Aorta (tissue), 5 donors: Measurements from ENCODE around the gene RPL22. TPM values are rescaled to one million over a fixed set of nuclear protein-coding genes. Genes with fewer than 3 reads are reported as not detected.

Source experiments
- ATAC-seq: fragments of 200-7000 bp; cut with Tn5 transposase; one replicate; pipeline ENCODE4 v1.9.1; 2022; ENCODE audit warnings: moderate library complexity; ENCODE audit not compliant: low FRiP score
- DNase-seq, 2 donors: peaks; one replicate each; pipeline ENCODE4 v3.0.0-alpha.2; 2020
- H3K27ac ChIP-seq, 2 donors: one replicate each; pipeline ENCODE4 v1.5.1; 2013; ENCODE audit warnings: low read length in 2 of 2, mild to moderate bottlenecking in 2 of 2, moderate library complexity in 2 of 2, control low read depth in 1 of 2, inconsistent platforms in 1 of 2, low read depth in 1 of 2
- H3K27me3 ChIP-seq, 2 donors: one replicate each; pipeline ENCODE4 v1.6.1; 2013; ENCODE audit warnings: control low read depth in 1 of 2, low read length in 1 of 2, mild to moderate bottlenecking in 1 of 2, moderate library complexity in 1 of 2; ENCODE audit not compliant: insufficient read depth in 2 of 2, control insufficient read depth in 1 of 2
- H3K36me3 ChIP-seq, 2 donors: one replicate each; pipeline ENCODE4 v1.6.1; 2013; ENCODE audit warnings: control low read depth in 1 of 2, low read length in 1 of 2, mild to moderate bottlenecking in 1 of 2; ENCODE audit not compliant: insufficient read depth in 2 of 2, control insufficient read depth in 1 of 2
- H3K4me1 ChIP-seq, 2 donors: one replicate each; pipeline ENCODE4 v1.6.1; 2013; ENCODE audit warnings: low read length in 2 of 2, control low read depth in 1 of 2, mild to moderate bottlenecking in 1 of 2, moderate library complexity in 1 of 2; ENCODE audit not compliant: insufficient read depth in 2 of 2, control insufficient read depth in 1 of 2
- H3K4me3 ChIP-seq, 2 donors: one replicate each; pipeline ENCODE4 v1.5.1; 2013; ENCODE audit warnings: low read length in 2 of 2, control low read depth in 1 of 2, mild to moderate bottlenecking in 1 of 2
- H3K9me3 ChIP-seq: one replicate; pipeline ENCODE4 v1.6.1; 2013; ENCODE audit warnings: mild to moderate bottlenecking, low read length; ENCODE audit not compliant: control insufficient read depth
- WGBS, 2 donors: extraction: QIAGEN DNeasy Blood & Tissue Kit; methylation state at CpG; one replicate each; pipeline ENCODE4 v1.1.7; 2013; 5-methylcytosine and 5-hydroxymethylcytosine counted together
- intact Hi-C, 2 donors: fragments of 100-400 bp; cut with DNase I; formaldehyde crosslinking; loops; one replicate each; pipeline versions ENCODE4 v1.14.2 to v1.15.0; 2022
- polyA plus RNA-seq, 2 donors: library from polyadenylated mRNA; stranded (reverse); fragments of 200-250 nt; gene quantifications; one replicate each; pipeline ENCODE4 v1.2.3, GENCODE V29; 2013
- total RNA-seq, 2 donors: library from RNA; stranded (reverse); fragmentation: NEBNext Ultra II Directional; extraction: Animal tissue kit (Norgen Biotek cat#: 25700); gene quantifications; one replicate each; pipeline ENCODE4 v1.2.1, GENCODE V29; 2021
- donor health status: healthy with polysubstance abuse.
- donor health status: Bipolar disorder and iron deficiency.
- donor health status: DM: no; HTN: no; CAD: no.
- donor health status: DM: no; HTN: no; CAD: no.
- donor health status: DM: yes; HTN: yes; CAD: no.

RPL22 gene
- total and polyA plus RNA-seq, 4 donors, result 309 to 547 (median 352) TPM

GRCh38 chr1:6237093-6237492 is 37.7 kb upstream of the RPL22 start:
- ATAC-seq (no peak), DNase-seq (no peak)
- no peak overlapping the region for H3K4me3 ChIP-seq
- 96 to 97% methylated on average over 4 of the region's 4 CpGs for WGBS, 2 donors
- no peaks in the 10 kb centered on the region for H3K36me3 ChIP-seq
- no peaks in the 10 kb centered on the region for H3K4me1 ChIP-seq
- intact Hi-C loops, result no loop called here
- no peaks in the 10 kb centered on the region for H3K9me3 ChIP-seq
- no peaks in the 10 kb centered on the region for H3K27me3 ChIP-seq
- no peak overlapping the region for H3K27ac ChIP-seq

DNA sequence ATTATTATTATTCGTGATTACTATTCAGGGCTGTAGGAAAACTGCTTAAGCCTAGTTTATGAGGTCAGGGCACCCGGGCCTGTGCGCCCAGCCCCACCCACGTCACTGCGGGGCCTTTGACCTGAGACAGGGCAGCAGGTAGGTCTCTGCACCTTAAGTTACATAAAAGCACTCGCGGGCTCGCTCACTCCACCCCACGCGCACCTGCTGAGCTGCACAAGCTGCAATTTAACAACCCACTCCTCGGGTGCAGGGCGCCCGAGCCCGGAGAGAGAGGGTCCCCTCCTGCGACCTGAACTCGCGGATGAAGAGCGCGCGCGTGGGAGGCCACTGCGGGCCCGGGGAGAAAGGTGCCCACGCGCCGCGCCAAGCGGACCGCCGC is 35.9 kb upstream of the RPL22 start:
- Histone ChIP-seq H3K27ac (no peak overlapping the region), H3K9me3 (no peaks in the 10 kb centered on the region), H3K4me3 (peak overlapping the region; percentile 91 to 98), H3K4me1 (no peaks in the 10 kb centered on the region), H3K27me3 (no peaks in the 10 kb centered on the region), H3K36me3 (peaks cover 2 to 5% of the 10 kb centered on the region in 2 donors)
- ATAC-seq, result no peak
- intact Hi-C loops, result loop anchor here in 1 of 2 donors (2.0 kb wide), 1 partner anchor 28 kb away; the partner anchor contains the start of gene RNF207
- no peak for DNase-seq
- 0% methylated on average over 30 of the region's 30 CpGs for WGBS, 2 donors

DNA sequence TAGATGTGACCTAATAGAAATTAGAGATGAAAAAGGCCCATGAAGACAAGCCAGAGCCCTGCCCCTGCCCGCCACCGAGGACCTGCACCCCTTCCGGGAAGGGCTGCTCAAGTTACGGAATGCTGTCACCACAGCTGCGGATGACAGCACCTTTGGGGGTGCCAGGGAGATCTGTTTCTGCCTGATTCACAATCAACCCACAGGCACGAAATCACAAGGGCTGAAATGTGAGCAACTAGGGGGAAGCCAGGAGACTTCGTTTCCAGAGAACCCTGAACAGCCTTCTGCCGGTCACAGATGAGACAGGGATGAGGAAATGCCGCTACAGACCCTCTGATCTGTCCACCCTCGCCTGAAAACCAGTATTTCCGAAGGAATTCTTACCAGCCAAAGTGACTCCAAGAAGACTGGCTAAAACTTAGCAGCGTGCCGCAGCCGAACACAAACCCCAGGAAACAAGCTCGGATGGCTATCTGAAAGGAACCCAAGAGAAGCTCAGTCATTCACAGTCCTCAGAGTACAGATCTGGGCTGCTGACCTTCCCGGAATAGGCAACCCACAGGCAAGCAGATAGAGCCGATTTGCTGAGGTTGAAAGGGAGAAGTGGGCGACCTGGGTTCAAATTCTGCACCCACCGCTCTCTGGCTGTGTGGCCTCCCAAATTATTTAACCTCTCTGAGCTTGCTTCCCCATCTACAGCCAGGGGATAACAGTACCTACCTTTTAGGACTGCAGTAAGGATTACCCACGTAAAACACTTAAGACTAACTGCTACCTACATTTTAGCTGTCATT is 35.3 kb upstream of the RPL22 start:
- H3K9me3 ChIP-seq, result no peaks in the 10 kb centered on the region
- ATAC-seq (no peak), DNase-seq (no peak)
- H3K27me3 ChIP-seq, result no peaks in the 10 kb centered on the region
- H3K4me3 ChIP-seq, result peak overlapping the region; percentile 91 to 98
- no peak overlapping the region for H3K27ac ChIP-seq
- peaks cover 2 to 5% of the 10 kb centered on the region in 2 donors for H3K36me3 ChIP-seq
- no peaks in the 10 kb centered on the region for H3K4me1 ChIP-seq
- intact Hi-C loops, result loop anchor here in 1 of 2 donors (2.0 kb wide), 1 partner anchor 28 kb away; the partner anchor contains the start of gene RNF207
- WGBS, 2 donors, result 53 to 59% methylated on average over 20 of the region's 20 CpGs

- intact Hi-C loops, result no loop called here
- no peaks in the 10 kb centered on the region for H3K4me1 ChIP-seq
- ATAC-seq (no peak), DNase-seq (no peak)
- WGBS, 2 donors, result 40 to 56% methylated on average over 1 of the region's 1 CpG
- no peaks in the 10 kb centered on the region for H3K27me3 ChIP-seq
- H3K27ac ChIP-seq, result no peak overlapping the region
- H3K4me3 ChIP-seq, result no peak overlapping the region
- no peaks in the 10 kb centered on the region for H3K9me3 ChIP-seq
- H3K36me3 ChIP-seq, result peaks cover 2 to 5% of the 10 kb centered on the region in 2 donors
Measured at GRCh38 chr1:6233376-6233775, 34.0 kb upstream of the RPL22 start.

DNA sequence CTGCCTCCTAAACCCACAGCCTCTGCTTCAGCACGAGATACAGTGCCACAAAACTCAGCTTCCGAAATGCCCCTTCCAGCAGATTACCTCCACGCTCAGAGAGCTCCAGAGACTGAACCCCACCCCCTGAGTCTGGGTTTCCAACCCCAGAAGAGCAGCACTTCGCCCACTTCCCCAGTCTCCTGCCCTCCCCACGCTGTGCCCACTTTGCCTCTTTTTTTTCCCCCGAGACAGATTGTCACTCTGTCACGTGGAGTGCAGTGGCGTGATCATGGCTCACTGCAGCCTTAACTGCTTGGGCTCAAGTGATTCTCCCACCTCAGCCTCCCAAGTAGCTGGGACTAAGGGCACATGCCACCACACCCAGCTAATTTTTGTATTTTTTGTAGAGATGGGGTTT is 26.3 kb upstream of the RPL22 start:
- Histone ChIP-seq H3K27ac (no peak overlapping the region), H3K4me1 (no peaks in the 10 kb centered on the region), H3K4me3 (no peak overlapping the region), H3K9me3 (no peaks in the 10 kb centered on the region), H3K36me3 (peaks cover 0 to 8% of the 10 kb centered on the region in 2 donors), H3K27me3 (no peaks in the 10 kb centered on the region)
- intact Hi-C loops, result no loop called here
- WGBS, 2 donors, result 88 to 92% methylated on average over 8 of the region's 8 CpGs
- no peak for ATAC-seq
- DNase-seq, result no peak

DNA sequence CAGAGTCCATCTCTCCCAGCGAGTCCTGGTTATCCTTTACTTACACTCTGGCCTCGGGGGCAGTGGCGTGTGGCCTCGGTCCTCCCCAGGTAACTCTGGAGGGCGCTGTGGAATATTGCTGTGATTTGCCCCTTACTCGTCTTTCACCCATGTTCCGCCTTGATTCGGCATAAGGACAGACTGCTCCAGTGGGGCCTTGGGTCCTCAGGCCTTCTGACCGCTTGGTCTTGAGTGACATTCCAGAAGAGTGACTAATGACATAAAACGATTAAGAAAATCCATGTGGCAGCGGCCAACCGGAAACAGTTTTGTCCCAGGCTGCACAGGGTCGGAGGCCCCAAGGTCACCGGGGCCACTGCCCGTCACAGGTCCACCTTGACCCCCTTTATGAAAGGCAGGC is 25.3 kb upstream of the RPL22 start:
- Histone ChIP-seq H3K9me3 (no peaks in the 10 kb centered on the region), H3K27ac (no peak overlapping the region), H3K4me1 (no peaks in the 10 kb centered on the region), H3K36me3 (peaks cover 0 to 8% of the 10 kb centered on the region in 2 donors), H3K27me3 (no peaks in the 10 kb centered on the region), H3K4me3 (no peak overlapping the region)
- no peak for ATAC-seq
- 78% methylated on average over 15 of the region's 15 CpGs for WGBS, 2 donors
- DNase-seq, result no peak
- intact Hi-C loops, result no loop called here

GRCh38 chr1:6223617-6224016 is 24.2 kb upstream of the RPL22 start:
- WGBS, 2 donors, result 95 to 96% methylated on average over 13 of the region's 13 CpGs
- Histone ChIP-seq H3K4me3 (no peak overlapping the region), H3K9me3 (no peaks in the 10 kb centered on the region), H3K36me3 (peaks cover 0 to 8% of the 10 kb centered on the region in 2 donors), H3K4me1 (no peaks in the 10 kb centered on the region), H3K27me3 (no peaks in the 10 kb centered on the region), H3K27ac (no peak overlapping the region)
- DNase-seq (no peak), ATAC-seq (no peak)
- intact Hi-C loops, result no loop called here

DNA sequence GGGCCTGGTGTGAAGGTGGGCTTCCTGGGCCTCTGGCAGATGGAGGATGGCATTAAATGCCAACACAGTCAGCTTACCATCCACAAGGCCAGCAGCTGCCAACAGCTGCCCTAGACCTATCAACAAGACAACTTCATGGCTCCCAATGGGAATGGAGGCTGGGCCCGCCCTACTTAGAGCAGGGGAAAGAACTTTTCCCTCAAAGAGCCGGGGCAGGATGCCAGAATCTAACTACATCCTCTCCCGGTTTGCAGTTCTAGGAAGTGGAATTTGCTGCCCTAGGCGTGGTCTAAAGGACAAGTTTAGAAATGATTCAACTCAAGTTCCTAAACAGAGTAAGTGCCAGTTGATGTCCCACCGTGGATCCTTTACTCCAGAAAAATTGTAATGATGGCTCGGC is 23.2 kb upstream of the RPL22 start:
- H3K27me3 ChIP-seq, result no peaks in the 10 kb centered on the region
- ATAC-seq, result peak; percentile 43
- WGBS, 2 donors, result 51 to 64% methylated on average over 6 of the region's 6 CpGs
- H3K27ac ChIP-seq, result no peak overlapping the region
- H3K4me3 ChIP-seq, result no peak overlapping the region
- intact Hi-C loops, result no loop called here
- no peaks in the 10 kb centered on the region for H3K4me1 ChIP-seq
- no peaks in the 10 kb centered on the region for H3K9me3 ChIP-seq
- no peak for DNase-seq
- peaks cover 0 to 8% of the 10 kb centered on the region in 2 donors for H3K36me3 ChIP-seq

- no peaks in the 10 kb centered on the region for H3K9me3 ChIP-seq
- no peak for ATAC-seq
- DNase-seq, result no peak
- no peaks in the 10 kb centered on the region for H3K27me3 ChIP-seq
- 92 to 96% methylated on average over 12 of the region's 12 CpGs for WGBS, 2 donors
- intact Hi-C loops, result no loop called here
- H3K36me3 ChIP-seq, result peaks cover 0 to 8% of the 10 kb centered on the region in 2 donors
- no peak overlapping the region for H3K4me3 ChIP-seq
- H3K4me1 ChIP-seq, result no peaks in the 10 kb centered on the region
- no peak overlapping the region for H3K27ac ChIP-seq
Measured at GRCh38 chr1:6221210-6221784, 21.9 kb upstream of the RPL22 start.
